HG03378 (cell line): ENCODE data around the gene CFL1.
"Not testable (repeated sequence)": the region's sequence is repeated elsewhere in the genome, so short reads cannot be mapped to it uniquely, and the experiment has no call there.

Experiments used
- ATAC-seq: cut with Tn5 transposase; IDR thresholded peaks from one replicate; pipeline ENCODE4 v1.9.1; 2021; ENCODE audit warnings: mild to moderate bottlenecking, moderate library complexity; ENCODE audit not compliant: unreplicated experiment

Gene CFL1

GRCh38 chr11:65859812-65860277 is 1.9 kb upstream of the CFL1 start:
- no peak for ATAC-seq

DNA sequence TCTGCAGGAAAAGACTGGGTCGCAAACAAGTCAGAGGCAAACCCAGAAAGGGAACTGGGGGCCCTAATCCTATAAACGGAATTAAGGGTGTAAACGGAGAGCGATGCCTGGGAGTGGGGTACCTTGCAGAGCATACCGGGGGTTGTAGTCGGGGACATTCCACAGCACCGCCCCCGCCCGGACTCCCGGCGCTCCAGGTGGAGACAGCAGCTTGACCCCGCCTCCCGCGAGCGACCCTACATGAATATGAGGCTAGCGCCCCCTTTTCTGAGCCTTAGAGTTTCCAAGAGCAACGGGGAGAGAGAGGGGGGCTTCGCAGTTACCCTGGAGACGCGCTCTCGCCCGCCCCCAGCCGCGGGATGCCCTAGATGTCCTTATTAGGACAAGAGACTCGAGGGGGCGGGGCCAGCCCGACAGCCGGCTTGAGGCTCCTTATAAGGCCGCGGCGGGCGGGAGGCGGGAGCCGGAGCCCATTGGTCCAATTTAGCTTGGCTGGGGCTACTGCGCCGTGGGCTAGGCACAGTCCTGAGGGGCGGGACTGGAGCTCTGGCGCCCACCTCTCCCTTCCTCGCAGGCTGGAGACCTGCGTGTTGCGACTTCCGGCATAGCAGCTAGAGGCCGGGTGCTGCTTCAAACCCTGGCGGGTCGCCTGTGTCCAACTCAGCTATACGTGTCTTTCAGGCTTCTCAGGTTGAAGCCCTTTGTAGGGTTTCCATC is 1.3 kb upstream of the CFL1 start:
- peak; percentile 50 for ATAC-seq

GRCh38 chr11:65858681-65859087 is 704 bp upstream of the CFL1 start:
- no peak for ATAC-seq

- ATAC-seq: no peak
Measured at GRCh38 chr11:65857500-65857852, 504 bp downstream of the CFL1 start.

DNA sequence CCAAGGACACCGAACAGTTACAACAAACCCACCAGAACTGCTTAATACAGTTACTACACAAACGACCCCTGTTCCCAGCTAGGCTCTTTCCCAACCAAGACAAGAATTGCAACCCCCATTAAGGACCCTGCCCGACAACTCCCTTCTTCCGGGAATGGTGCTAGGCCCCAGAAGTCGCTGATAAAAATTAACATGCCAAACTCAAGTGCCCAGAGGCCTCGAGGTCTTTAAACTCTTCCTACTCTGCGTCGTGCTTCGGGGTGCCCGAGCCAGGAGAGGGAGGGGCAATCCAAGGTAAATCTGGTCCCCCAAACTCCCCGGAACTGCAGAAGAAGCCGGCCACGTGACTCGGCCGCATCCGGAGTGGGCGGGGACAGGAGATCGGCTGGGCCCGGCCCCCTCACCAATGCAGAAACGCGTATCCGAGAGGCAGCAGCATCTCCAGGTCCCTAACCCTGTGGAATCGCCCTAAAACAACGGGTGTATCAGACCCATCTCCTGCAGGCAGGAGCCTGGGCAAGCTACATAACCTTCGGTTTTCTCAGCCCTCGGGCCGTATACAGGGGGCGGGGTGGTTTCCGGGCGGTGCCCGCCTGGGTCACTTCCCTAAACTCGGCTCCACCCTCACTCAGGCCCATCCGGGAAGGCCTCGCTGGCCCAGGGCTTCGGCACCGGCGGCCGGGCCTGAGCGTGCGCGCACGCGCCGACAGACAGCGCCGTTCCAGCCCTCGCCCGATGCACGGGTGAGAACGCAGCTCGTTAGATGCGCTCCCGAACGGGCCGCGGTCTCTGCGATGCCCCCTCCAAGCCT is 1.1 kb downstream of the CFL1 start:
- no peak for ATAC-seq

GRCh38 chr11:65855927-65856363 is 2.0 kb downstream of the CFL1 start:
- ATAC-seq: no peak

DNA sequence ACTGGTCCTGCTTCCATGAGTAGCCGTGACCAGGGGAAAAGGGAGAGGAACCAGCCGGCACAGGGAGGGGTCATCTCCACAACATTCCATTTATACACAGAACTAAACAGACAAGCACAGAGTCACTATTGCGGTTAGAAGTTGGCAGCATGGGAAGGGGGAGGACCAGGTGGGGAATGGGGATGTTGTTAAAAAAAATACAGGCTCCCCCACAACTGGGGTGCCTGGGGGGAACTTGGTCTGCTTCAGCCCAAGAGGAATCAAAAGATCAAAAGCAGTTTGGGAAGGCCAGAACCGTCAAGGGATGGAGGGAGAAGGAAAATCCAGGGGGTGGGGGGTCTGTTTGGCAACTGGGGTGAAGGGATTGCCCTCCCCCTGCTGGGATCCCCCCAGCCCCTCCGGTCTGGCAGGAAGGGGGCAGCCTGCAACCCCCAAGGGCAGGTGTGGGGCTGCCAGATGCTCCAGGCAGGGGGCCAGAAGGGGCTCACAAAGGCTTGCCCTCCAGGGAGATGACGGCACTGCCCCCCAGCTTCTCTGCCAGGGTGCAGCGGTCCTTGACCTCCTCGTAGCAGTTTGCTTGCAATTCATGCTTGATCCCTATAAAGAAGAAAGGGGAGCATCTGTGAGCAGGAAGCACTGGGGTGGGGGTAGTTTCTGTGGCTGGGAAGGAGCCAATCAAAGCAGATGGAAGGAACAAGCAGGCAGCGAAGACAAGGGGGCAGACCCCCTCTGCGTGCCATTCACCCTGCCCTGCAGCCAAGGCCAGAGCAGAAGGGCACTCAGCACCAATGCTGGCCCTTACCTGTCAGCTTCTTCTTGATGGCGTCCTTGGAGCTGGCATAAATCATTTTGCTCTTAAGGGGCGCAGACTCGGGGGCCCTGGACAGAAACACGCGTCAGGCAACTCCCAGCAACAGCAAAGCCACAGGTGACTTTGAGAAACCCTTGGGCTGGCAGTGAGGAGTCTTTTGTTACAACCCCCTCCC is 2.8 kb downstream of the CFL1 start:
- ATAC-seq: no peak

DNA sequence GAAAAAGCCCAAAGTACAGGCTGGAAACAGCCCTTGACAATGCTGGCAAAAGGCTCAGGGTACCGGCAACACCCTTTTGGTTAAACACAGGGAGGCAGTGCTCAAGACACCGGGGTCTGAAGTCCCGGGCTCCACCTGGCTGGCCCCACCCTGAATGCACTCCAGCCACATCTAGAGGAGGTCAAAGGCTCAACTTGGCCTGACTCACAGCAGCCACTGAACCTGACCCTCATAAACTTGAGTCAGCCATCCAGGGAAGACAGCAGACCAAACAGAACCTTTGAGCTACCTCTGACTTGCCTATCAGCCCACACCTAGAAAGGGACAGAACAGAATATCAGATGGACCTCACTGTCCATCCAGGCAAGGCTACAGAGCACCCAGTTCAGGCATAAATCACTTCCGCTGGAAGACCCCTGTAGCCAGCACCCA is 3.8 kb downstream of the CFL1 start:
- no peak for ATAC-seq

- no peak for ATAC-seq
Measured at GRCh38 chr11:65853246-65853979, 4.6 kb downstream of the CFL1 start.

DNA sequence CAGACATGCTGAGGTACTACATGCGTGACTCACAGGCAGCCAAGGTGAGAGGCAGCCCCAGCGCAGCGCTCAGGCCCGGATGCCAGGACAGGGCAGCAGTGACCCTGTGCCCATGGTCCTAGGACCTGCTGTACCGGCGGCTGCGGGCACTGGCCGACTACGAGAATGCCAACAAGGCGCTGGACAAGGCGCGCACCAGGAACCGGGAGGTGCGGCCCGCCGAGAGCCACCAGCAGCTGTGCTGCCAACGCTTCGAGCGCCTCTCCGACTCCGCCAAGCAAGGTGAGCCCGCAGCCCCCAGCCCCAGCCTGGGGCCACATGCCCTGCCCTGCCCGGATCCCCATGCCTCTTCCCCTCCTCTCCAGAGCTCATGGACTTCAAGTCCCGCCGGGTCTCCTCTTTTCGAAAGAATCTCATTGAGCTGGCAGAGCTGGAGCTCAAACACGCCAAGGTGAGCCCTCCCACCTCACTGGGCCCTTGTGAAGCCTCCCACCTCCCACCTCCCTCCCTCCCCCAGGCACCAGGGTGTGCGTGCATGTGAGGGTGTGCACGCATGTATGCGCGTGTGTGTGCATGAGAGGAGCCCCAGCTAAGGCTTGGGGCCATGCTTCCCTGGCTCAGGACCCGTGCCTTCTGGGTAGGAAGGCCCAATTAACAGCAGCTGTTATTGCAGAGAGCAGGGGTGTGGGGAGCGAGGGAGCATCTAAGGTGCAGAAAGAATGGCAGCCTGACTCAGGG is 5.3 kb downstream of the CFL1 start:
- ATAC-seq: no peak

GRCh38 chr11:65851811-65852507 is 6.0 kb downstream of the CFL1 start:
- no peak for ATAC-seq

- ATAC-seq: no peak
Measured at GRCh38 chr11:65851083-65851579, 6.8 kb downstream of the CFL1 start.

GRCh38 chr11:65850217-65851082 is 7.5 kb downstream of the CFL1 start:
- ATAC-seq: no peak

DNA sequence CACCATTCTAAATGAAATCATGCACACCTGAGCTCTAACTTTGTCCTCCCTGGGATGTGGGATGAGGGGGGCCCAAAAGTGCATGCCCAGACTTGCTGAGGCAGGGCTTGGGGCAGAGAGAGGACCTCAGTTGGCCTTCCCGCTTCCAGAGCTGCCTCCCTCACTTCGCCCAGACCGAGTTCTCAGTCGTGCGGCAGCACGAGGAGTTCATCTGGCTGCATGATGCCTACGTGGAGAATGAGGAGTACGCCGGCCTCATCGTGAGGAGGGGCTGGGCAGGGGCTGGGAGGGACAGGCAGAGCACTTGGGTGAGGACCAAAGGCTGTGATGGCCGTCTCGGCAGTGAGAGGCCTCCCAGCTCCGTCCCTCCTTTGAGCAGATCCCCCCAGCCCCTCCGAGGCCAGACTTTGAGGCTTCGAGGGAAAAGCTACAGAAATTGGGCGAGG is 8.2 kb downstream of the CFL1 start:
- ATAC-seq: no peak

GRCh38 chr11:65849366-65849765 is 8.6 kb downstream of the CFL1 start:
- no peak for ATAC-seq

- not testable (repeated sequence) for ATAC-seq
Measured at GRCh38 chr11:65848693-65849092, 9.3 kb downstream of the CFL1 start.

DNA sequence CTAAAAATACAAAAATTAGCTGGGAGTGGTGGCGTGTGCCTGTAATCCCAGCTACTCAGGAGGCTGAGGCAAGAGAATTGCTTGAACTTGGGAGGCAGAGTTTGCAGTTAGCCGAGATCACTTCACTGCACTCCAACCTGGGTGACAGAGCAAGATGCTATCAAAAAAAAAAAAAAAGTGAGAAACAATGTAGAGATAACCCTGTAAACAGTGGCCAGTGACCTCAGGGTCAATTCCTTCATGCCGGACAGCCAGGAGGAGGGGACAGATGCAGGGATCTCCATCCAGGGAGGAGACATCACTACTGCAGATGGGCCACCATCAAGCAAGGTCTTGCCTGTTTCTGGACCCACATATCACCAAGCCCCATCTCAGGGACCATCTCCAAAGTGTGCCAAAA is 10.2 kb downstream of the CFL1 start:
- no peak for ATAC-seq
